ENCODE data around the gene PRDM4.

PRDM4 gene, protein sequence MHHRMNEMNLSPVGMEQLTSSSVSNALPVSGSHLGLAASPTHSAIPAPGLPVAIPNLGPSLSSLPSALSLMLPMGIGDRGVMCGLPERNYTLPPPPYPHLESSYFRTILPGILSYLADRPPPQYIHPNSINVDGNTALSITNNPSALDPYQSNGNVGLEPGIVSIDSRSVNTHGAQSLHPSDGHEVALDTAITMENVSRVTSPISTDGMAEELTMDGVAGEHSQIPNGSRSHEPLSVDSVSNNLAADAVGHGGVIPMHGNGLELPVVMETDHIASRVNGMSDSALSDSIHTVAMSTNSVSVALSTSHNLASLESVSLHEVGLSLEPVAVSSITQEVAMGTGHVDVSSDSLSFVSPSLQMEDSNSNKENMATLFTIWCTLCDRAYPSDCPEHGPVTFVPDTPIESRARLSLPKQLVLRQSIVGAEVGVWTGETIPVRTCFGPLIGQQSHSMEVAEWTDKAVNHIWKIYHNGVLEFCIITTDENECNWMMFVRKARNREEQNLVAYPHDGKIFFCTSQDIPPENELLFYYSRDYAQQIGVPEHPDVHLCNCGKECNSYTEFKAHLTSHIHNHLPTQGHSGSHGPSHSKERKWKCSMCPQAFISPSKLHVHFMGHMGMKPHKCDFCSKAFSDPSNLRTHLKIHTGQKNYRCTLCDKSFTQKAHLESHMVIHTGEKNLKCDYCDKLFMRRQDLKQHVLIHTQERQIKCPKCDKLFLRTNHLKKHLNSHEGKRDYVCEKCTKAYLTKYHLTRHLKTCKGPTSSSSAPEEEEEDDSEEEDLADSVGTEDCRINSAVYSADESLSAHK

DNA sequence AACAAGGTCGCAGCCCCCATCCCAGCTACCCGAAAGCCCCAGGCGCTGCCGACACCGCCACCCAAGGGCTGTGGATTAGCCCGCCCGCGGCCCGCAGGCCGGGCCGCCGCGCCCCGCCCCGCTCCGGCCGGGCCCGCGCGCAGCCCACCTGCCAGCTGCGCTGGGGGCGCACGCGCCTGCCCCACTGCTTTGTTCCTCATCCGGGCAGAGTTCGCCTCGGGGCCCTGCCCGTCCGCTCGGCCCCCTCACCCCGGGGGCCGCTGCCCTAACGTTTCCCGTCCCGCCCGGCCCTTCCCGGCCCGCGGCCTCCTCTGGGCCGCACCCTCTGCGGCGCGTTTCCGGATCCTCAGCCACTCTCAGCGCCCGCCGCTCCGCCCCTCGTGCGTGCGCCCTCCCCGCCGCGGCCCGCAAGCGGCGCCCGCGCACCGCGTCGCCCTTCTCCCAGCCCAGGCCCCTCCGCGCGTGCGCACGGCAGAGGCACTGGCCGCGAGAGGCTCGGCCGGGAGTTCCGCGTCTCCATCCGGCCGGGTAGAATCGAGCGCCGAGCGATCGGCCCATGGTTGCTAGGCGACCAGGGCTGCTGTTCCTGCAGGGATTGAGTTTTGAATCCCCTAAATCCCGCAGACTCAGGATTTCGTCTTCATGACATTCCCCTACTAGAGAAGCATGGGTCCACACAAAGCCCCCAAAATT, at the start of gene PRDM4:
TSS of gene PRDM4 (minus strand) at position 329 of the 693 bp plus-strand sequence. CDS start 622 bp downstream, outside the sequence.
- peak; percentile 89 for DNase-seq

DNA sequence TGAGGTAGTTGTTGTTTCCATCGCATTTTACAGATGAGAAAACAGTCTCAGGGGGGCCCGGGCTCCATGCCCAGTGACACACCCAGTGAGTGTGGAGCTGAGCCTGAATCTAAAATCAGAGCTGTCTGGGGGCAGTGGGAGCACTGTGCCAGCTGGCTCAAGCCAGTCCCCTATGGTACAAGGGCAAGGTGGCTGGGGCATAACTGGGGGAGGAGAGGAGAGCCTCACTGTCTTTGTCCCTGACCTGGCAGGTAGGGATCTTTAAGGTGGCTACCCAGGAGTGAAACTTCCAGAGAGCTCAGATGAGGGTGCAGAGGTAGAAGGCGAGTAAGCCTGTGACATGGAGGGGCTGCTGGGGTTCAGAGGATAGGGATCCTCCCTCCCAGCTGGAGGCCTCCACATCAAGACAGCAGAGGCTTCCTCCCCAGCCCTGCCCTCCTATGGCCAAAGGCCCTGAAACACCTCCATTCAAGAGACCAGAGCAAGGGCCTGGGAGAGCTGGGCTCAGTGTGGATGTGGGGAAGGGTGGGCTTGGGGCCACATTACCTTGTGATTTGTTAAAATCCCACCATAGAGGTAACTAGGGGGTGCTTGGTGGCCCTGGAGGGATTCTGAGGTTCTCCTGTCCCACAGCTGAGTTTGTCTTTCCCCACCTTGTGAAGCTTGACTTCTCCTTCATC, 46.7 kb upstream of the PRDM4 start:
- DNase-seq, result no peak

DNA sequence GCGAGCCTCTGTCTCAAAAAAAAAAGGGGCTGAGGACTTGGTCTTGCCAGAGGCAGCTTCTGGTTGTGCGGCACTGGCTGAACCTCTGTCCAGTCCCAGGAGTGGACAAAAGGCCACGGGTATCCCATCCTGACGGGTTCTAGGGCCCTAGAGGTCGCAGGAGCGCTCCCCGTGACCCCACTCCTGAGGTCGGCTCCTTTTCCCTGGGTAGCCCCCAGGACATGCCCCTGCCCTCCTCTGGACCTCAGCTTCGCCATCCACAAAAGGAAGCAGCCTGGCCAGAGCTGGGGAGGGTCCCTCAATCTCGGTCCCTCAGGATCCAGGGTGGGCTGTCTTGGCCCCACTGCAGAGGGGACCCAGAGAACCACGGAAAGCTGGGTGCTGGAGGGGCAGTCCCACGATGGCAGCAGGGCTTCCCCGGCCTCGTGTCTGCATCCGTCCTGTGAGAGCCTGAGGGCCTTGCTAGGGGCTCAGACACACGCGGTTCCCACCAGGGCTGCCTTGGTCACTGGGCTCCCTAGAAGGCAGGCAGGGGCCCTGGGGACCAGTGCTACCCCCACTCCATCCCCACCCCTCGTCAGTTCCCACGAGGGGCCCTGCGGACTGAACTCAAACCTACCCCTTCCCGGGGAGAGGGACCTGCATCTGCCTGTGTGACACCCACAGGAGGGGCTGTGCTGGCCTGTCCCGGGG, 44.7 kb upstream of the PRDM4 start:
- DNase-seq, result no peak

DNA sequence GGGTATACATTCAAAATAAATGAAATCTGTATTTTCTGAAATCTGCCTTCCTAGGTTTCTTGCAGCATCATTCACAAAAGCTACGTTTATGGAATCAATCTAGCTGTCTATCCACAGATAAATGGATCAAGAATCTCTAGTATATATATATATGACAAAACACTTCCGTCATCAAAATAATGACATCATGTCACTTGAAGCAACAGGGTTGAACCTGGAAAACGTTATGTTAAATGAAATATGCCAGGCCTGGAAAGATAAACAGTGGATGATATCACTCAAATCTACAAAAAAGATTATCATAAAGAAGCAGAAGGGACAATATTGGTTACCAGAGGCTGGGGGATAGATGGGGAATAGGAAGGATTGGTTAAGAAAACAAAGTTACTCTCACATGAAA, 42.2 kb upstream of the PRDM4 start:
- DNase-seq, result no peak

DNA sequence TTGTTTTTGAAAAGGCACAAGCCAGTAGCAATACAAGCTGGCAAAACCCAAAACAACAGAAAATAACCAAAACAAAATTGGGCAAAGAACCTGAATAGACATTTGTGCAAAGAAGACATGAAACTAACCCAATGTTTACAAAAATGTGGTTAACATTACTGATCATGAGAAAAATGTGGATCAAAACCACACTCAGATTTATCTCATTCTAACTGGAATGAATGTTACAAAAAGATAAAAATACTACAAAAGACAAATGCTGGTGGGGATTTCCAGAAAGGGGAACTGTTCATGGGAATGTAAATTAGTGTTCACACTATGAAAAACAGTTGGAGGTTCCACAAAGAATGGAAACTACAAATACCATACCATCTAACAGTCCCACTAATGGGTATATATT, 40.2 kb upstream of the PRDM4 start:
- DNase-seq, result no peak

DNA sequence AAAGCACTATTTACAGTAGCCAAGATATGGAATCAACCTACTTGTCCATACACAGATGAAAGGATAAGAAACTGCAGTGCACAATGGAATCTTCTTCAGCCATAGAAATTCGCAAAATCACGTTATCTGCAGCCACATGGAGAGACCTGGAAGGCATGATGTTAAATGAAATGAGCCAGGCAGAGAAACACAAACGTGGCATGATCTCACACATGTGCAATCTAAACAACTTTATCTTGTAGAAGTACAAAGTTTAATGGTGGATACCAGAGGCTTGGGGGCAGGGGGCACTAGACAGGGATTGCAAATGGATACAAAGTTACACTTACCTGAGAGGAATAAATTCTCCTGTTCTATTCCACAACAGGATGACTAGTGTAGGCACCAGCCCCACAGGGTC, 37.6 kb upstream of the PRDM4 start:
- no peak for DNase-seq

DNA sequence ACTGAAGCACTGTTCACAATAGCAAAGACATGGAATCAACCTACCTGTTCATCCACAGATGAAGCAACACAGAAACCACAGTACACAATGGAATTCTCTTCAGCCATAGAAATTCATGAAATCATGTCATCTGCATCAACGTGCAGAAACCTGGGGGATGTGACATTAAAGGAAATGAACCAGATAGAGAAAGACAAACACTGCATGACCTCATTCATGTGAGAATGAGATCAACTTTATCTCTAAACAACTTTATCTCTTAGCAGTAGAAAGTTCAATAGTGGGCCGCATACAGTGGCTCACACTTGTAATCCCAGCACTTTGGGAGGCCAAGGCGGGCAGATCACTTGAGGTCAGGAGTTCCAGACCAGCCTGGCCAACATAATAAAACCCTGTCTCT, 33.5 kb upstream of the PRDM4 start:
- no peak for DNase-seq

DNA sequence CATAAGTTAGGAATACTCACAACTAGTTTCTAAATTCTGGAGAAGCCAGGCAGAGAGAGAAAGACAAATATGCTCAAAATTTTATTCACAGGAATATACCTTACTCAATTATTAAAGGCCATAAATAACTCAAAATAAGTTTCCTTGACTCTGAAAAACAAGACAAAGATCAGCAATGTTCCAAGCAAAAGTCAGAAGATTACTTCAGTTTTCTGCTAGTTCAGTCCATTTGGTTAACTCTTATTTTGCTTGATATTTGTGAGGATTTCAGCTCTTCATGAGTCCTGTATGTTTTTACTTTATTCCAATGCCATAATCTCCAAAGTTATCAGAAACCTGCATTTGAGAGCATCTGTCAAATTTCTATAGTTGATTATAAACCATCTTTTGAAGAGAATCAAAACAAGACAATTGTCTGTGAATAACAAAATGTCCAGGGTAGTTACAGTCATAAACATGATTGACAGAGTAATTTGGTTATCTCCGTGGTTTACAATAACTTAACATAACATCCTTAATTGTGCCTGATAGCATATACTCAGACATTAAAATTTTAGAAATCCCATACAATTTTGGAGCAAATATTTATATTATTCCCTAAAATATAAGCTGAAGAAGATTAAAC, 30.6 kb upstream of the PRDM4 start:
- no peak for DNase-seq

DNA sequence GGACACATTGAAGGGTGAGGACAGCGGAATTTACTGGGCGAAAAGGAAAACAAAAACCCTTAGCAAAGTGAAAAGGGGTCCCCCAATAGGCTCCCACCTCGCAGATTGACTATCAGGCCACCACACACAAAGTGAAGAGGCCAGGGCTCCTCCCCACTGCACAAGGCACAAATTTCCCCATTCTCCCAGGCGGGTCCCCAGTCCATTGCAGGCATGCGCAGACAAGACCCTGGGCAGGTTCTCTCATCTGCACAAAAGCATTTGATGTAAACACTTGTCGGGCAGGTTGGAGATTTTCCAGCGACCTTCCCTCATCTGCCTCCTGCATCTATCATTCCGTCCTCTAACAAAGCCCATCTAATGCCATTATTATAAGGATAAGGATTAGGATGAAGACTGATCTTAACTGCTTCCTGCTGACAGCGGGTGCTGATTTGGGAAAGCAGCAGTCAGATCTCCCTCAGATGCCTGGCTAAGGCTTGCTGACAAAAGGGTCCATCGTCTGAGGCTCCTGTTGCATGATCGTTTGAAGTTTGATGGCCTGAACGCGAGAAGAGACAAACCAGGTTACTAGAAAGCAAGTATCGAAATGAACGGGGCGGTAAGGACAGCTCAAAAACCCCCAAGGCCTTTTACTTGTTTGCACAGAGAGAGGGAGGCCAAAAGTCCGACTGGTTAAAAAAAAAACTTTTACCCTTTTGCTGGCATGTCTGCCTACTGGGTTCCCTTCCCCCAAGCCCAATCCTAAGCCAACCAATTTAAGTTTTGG, 27.9 kb upstream of the PRDM4 start:
- DNase-seq, result no peak

DNA sequence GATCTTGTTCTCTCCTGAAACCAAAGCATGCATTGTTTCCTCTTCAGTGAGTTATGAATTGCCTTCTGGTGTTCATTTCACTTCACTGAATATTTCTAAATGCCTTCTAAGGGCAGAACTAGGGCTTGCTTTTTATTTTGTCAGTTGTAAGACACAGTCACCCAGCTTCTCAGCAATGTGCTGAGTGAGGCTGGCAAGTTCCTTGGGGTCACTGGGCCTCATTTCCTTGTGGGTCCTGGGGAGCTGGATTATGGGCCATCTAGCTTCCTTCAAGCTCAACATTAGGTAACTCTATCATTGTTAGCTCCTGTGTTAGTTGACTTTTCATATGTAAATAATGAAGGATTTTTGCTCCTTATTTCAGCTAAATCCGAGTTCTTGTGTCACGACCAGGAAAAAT, 27.3 kb upstream of the PRDM4 start:
- no peak for DNase-seq

DNA sequence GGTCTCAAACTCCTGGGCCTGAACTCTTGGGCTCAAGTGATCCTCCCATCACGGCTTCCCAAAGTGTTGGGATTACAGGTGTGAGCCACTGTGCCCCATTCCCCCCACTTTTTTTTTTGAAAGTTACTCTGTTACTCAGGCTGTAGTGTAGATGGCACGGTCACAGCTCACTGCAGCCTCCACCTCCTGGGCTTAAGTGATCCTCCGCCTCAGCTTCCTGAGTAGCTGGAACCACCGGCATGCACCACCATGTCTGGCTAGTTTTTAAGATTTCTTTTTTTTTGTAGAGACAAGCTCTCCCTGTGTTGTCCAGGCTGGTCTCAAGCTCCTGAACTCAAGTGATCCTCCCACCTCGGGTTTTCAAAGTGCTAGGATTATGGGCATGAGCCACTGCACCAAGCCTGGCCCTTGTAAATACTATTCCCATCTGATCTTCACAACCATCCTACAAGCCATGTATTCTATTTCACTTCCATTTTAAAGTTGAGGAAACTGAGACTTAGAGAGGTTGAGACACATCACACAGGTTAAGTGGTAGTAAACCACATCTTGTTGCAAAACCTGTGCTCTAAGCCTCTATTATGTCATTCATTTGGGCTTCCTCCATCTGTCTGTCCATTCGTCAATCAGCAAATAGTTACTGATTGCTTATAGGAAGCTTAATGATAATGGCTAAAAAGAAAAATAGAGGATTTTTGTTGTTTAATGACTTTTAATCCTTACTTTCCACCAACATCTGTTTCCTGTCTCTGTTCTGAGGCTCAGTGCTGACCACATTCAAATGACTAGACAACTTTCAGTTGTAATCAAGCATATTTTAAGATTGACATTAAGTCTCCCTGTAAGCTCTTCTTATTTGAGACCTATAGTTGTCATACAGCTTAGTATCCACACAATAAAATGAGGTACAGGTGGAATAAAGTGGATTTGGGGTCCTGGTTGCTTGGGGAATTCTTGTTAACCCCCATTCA, 22.8 kb upstream of the PRDM4 start:
- no peak for DNase-seq

DNA sequence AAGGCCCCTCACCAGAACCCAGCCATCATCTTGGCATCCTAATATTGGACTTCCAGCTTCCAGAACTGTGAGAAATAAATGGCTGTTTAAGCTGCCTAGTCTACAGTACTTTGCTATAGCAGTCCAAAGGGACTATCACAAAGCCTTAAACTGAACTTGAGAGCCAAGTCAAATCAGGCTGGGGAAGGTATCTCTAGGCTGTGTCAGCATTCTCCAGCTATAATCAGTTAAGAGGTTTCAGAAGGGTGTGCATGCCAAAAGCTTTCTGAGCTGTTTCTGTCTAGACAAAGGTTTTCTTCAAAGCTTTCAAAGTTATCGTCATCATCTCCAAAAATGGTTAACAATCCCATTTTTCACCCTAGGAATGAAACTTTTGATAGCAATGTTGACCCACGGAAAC, 21.1 kb upstream of the PRDM4 start:
- no peak for DNase-seq

DNA sequence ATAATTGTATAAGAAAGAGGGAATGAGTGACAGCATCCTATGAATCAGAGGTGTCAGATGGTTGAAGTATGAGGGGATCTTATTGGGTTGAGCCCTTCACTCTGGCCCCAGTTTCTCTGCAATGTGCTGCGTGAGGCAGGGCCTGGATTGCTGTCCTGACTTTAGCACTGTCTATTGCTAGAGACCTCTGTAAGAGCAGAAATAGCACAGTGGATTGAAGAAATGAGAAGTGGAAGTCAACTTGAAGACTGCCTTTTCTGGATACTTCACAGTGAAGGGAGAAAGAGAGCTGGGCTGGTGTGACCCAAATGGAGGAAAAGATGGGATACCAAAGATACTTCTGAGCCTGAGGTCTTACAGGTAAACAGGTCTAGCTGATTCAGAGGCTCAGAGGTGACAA, 19.4 kb upstream of the PRDM4 start:
- no peak for DNase-seq

DNA sequence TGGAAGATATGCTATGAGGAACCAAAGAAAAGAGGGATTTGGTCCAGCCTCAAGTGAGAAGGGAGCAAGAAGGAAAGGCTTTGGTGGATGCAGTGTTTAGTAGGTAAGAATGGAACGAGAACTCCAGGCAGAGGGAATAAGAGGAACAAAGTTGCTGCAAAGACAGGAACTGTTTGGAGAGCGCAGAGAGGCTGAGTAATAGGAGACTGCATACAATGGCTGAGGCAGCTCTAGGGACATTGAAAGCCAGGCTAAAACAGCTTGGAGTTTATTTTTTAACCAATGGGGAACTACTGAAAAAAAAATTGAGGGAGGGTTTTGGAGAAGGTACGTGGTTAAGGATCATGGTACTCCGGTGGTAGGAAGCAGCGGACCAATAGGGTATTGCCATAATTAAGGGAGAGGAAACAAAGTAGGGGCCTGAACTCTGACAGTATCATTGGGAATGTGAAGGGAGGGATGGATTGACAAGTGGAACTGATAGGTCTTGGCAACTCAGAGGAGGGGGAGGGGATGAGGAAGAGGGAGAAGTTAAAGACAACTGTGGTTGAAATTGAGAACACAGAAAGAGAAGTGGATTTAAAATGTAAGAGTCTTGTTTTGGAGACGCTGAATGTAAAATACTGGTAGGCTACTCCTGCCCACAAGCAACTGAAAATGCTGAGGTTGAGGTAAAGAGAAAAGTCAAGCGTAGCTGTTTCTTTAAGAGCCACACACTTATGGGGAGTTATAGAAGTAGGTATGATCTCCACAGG, 18.3 kb upstream of the PRDM4 start:
- no peak for DNase-seq

DNA sequence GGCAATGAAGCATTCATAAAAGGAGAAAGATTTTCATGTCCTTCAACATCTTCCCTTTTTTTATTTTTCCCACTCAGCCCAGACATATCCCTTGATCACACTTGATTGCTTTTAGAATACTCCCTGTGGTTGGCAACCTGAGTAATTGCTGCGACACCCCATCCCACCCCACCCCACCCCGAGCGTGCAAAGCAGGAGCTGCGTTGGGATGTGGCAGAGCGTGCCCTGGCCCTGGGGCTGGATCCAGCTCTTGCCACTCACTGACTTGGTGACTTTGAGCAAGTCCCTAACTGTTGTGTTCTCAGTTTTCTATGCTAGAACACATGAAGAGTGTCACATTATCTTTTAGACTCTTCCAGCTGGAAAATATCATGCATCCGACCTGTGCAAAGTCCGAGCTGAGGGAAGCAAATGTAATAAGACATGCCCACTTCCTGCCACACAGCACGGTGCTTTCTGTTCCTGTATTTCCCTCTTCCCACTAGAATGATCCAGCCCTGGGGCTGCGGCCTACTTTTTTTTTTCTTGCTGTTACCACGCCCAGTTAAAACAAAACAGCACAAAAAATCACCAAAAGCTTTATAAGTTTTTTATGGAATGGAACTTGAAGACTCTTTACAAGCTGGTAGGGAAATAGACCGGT, 17.6 kb upstream of the PRDM4 start:
- DNase-seq, result no peak

DNA sequence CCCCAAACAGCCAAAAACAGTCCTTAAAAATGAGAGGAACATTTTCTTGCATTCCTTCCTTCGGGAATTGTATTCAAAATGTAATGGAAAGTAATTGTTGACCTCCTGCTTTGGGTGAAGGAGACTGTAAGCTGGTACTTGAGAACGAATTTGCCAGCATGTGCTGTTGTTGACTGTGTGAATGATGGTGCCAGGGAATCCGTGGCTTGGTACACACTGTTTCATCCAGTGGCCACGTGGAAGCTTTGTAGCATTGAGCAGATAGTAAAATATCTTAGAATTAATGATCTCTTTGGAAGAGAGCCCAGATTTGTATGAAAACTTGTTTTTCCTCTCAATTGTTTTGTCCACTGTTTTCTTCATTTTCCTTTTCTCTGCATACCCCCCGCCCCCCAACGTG, 15.2 kb upstream of the PRDM4 start:
- no peak for DNase-seq

DNA sequence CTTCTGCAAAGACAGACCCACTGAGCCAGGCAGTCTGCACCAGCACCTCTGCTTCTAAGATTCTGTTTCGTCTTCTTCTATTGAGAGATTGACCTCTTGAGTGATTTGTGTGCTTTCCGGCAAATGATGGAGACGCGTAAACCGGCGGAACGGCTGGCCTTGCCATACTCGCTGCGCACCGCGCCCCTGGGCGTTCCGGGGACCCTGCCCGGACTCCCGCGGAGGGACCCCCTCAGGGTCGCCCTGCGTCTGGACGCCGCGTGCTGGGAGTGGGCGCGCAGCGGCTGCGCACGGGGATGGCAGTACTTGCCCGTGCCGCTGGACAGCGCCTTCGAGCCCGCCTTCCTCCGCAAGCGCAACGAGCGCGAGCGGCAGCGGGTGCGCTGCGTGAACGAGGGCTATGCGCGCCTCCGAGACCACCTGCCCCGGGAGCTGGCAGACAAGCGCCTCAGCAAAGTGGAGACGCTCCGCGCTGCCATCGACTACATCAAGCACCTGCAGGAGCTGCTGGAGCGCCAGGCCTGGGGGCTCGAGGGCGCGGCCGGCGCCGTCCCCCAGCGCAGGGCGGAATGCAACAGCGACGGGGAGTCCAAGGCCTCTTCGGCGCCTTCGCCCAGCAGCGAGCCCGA, 14.3 kb upstream of the PRDM4 start:
- no peak for DNase-seq
